Esophagus muscularis mucosa (tissue), 4 donors: Measurements from ENCODE around the gene GALNT18. TPM values are rescaled to one million over a fixed set of nuclear protein-coding genes. Genes with fewer than 3 reads are reported as not detected.

ENCODE experiments used
- DNase-seq: peaks from one replicate; pipeline ENCODE4 v3.0.0-alpha.2; 2017; ENCODE audit errors: extremely low spot score
- H3K27ac ChIP-seq, 4 donors: fragments of 200-600 bp; sonication (generic); replicated peaks in 1 of 4; 1 replicate in 3 of 4; 2 replicates in 1 of 4; pipeline ENCODE4 v1.5.1; 2016 to 2019; ENCODE audit warnings: mild to moderate bottlenecking in 1 of 4
- H3K27me3 ChIP-seq, 4 donors: fragments of 200-600 bp; sonication (generic); one replicate each; pipeline versions ENCODE4 v1.5.1 to v1.6.0; 2016 to 2019
- H3K36me3 ChIP-seq, 4 donors: fragments of 200-600 bp; sonication (generic); one replicate each; pipeline ENCODE4 v1.5.1; 2016 to 2019
- H3K4me1 ChIP-seq, 4 donors: fragments of 200-600 bp; sonication (generic); one replicate each; pipeline ENCODE4 v1.5.1; 2016 to 2019
- H3K4me3 ChIP-seq, 4 donors: fragments of 200-600 bp; sonication (generic); 1 replicate in 2 of 4; 2 replicates in 2 of 4; pipeline ENCODE4 v1.5.1; 2016 to 2019; ENCODE audit warnings: mild to moderate bottlenecking in 4 of 4, moderate library complexity in 1 of 4
- H3K9me3 ChIP-seq, 4 donors: fragments of 200-600 bp; sonication (generic); 1 replicate in 3 of 4; 2 replicates in 1 of 4; pipeline ENCODE4 v1.5.1; 2016 to 2019
- EP300 ChIP-seq: sonication (generic); formaldehyde crosslinking; IDR thresholded peaks from one replicate; pipeline ENCODE4 v1.6.1; 2017; ENCODE audit warnings: antibody characterized with exemption
- POLR2A ChIP-seq: fragments of 450-650 bp; IDR thresholded peaks from one replicate; pipeline ENCODE4 v1.6.1; 2017; ENCODE audit warnings: antibody characterized with exemption, moderate library complexity, mild to moderate bottlenecking, low read depth
- POLR2AphosphoS5 ChIP-seq, 2 donors: sonication (generic); formaldehyde crosslinking; IDR thresholded peaks; one replicate each; pipeline ENCODE4 v1.6.1; 2017; ENCODE audit warnings: antibody characterized with exemption in 2 of 2
- WGBS: methylation state at CpG from one replicate; pipeline ENCODE4 v1.1.5; 2018; 5-methylcytosine and 5-hydroxymethylcytosine counted together
- intact Hi-C: fragments of 100-400 bp; cut with DNase I; formaldehyde crosslinking; loops from one replicate; pipeline ENCODE4 v1.15.1; 2023
- total RNA-seq, 4 donors: library from RNA; depleted of rRNA; stranded (reverse); fragments of >200 nt; gene quantifications; one replicate each; pipeline versions ENCODE4 v1.1.0 to v1.2.1, GENCODE V29; 2016
- TF ChIP-seq, protein P1 (sequence below), 3 experiments: fragments of 200-600 bp in 2 of 3; fragments of 450-650 bp in 1 of 3; sonication (generic) in 2 of 3; IDR thresholded peaks; one replicate each; pipeline ENCODE4 v1.5.1; 2017 to 2019; ENCODE audit warnings: antibody characterized with exemption in 3 of 3, mild to moderate bottlenecking in 2 of 3, moderate library complexity in 1 of 3

GALNT18 gene
- total RNA-seq, 4 donors from 2014 or later = 29.1 to 67.0 (median 49.3) TPM

GRCh38 chr11:11505692-11506091 lies 116.1 kb downstream of the GALNT18 start:
- intact Hi-C loops = no loop called here
- Histone ChIP-seq H3K36me3 (no peaks in the 10 kb centered on the region), H3K9me3 (no peaks in the 10 kb centered on the region), H3K27ac (no peak overlapping the region), H3K4me1 (peaks cover 25 to 47% (median 37%) of the 10 kb centered on the region in 4 donors), H3K27me3 (no peaks in the 10 kb centered on the region), H3K4me3 (no peak overlapping the region)
- 92% methylated on average over 3 of the region's 3 CpGs for WGBS
- no peak for DNase-seq
- TF ChIP-seq POLR2A = no peak
- TF ChIP-seq EP300 = no peak
- TF ChIP-seq, protein P1, sequence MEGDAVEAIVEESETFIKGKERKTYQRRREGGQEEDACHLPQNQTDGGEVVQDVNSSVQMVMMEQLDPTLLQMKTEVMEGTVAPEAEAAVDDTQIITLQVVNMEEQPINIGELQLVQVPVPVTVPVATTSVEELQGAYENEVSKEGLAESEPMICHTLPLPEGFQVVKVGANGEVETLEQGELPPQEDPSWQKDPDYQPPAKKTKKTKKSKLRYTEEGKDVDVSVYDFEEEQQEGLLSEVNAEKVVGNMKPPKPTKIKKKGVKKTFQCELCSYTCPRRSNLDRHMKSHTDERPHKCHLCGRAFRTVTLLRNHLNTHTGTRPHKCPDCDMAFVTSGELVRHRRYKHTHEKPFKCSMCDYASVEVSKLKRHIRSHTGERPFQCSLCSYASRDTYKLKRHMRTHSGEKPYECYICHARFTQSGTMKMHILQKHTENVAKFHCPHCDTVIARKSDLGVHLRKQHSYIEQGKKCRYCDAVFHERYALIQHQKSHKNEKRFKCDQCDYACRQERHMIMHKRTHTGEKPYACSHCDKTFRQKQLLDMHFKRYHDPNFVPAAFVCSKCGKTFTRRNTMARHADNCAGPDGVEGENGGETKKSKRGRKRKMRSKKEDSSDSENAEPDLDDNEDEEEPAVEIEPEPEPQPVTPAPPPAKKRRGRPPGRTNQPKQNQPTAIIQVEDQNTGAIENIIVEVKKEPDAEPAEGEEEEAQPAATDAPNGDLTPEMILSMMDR (IDR thresholded peaks at IDR 0.05) = no peak
- TF ChIP-seq POLR2AphosphoS5 (IDR thresholded peaks at IDR 0.05) = no peak

DNA sequence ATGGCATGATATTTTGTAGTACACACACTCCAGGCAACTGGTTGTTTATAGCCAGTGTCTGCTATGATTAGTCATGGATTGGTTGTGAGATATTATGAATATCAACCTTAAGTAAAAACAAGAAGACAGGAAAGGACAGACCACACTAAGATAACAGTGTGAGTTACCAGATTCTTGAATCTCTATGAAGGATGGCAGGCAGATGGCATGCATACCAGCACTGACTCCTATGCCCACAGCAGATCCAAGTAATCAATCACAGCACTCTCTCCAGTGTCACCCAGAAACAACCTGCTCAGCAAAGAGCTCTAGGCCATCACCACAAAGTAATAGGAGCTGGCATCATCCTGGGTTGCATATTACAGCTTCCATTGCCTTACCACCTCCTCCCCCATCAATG lies 116.6 kb downstream of the GALNT18 start:
- Histone ChIP-seq H3K27me3 (no peaks in the 10 kb centered on the region), H3K36me3 (no peaks in the 10 kb centered on the region), H3K27ac (no peak overlapping the region), H3K9me3 (no peaks in the 10 kb centered on the region), H3K4me3 (no peak overlapping the region), H3K4me1 (peaks cover 22 to 46% (median 34%) of the 10 kb centered on the region in 4 donors)
- TF ChIP-seq POLR2AphosphoS5 (IDR thresholded peaks at IDR 0.05) = no peak
- TF ChIP-seq EP300 = no peak
- TF ChIP-seq, protein P1 (IDR thresholded peaks at IDR 0.05) = no peak
- no peak for DNase-seq
- intact Hi-C loops = no loop called here

DNA sequence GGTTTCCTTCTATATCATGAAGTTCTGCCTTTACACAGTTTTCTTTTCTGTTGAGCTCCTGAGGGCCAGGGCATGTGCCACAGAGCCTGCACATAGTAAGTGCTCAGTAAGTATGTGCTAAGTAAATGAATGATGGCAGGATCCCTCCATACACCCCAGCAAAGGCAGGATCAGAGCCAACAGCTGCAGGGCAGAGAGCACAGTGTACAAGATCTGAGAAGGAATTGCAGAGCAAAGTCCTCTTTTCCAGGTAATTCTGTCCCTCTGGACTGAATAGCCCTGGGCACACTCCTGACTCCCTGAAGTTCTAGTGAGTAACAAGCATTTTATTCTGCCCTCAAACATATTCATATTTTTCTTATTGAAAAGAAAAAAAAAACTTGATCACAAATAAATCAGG lies 117.7 kb downstream of the GALNT18 start:
- Histone ChIP-seq H3K36me3 (no peaks in the 10 kb centered on the region), H3K27me3 (no peaks in the 10 kb centered on the region), H3K4me3 (no peak overlapping the region), H3K27ac (no peak overlapping the region), H3K9me3 (no peaks in the 10 kb centered on the region), H3K4me1 (peaks cover 22 to 48% (median 36%) of the 10 kb centered on the region in 4 donors)
- intact Hi-C loops = no loop called here
- TF ChIP-seq EP300 (no peak), POLR2A (no peak)
- no peak for DNase-seq

DNA sequence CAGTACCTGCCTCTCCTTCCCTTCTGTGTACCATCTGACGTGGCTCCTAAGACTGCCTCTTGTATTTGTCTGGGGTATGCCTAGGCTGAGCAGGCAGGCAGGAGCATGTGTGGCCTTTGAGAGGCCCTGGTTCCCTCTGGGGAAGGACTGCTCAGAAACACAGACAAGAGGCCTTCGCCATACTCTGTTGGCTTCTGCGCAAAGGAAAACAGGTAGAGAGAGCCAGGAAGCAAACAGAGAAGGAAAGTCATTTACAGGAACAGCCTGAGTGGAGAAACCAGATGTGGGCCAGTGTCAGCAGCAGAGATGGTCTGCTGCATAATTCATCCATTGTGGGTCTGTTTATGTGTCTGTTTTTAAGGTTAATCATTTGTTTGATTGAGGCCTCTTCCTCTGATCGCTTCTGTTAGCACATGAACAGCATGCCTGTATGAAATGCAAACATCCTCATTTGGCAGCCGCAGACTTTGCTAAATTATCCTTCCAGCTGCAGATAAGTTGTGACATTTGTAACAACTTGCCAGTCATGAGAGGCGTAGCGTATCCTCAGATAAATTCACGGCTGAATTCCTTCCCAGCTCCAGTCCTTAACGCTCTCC lies 119.4 kb downstream of the GALNT18 start:
- TF ChIP-seq, protein P1 (IDR thresholded peaks at IDR 0.05) = no peak
- TF ChIP-seq POLR2A = no peak
- no peak for TF ChIP-seq EP300
- TF ChIP-seq POLR2AphosphoS5 (IDR thresholded peaks at IDR 0.05) = no peak
- Histone ChIP-seq H3K27ac (peak overlapping the region in 3 of 4 donors; percentile 13 to 59 (median 21)), H3K4me1 (peaks cover 22 to 58% (median 42%) of the 10 kb centered on the region in 4 donors), H3K27me3 (no peaks in the 10 kb centered on the region), H3K4me3 (no peak overlapping the region), H3K9me3 (no peaks in the 10 kb centered on the region), H3K36me3 (no peaks in the 10 kb centered on the region)
- DNase-seq = no peak
- WGBS = 72% methylated on average over 9 of the region's 9 CpGs
- intact Hi-C loops = no loop called here

- H3K36me3 ChIP-seq = no peaks in the 10 kb centered on the region
- no peaks in the 10 kb centered on the region for H3K27me3 ChIP-seq
- no peak for TF ChIP-seq POLR2A
- TF ChIP-seq, protein P1 (IDR thresholded peaks at IDR 0.05) = no peak
- no peak for TF ChIP-seq EP300
- no peak for TF ChIP-seq POLR2AphosphoS5 (IDR thresholded peaks at IDR 0.05)
- no peak for DNase-seq
- H3K27ac ChIP-seq = peak overlapping the region in 3 of 4 donors; percentile 13 to 59 (median 21)
- no peaks in the 10 kb centered on the region for H3K9me3 ChIP-seq
- peaks cover 22 to 58% (median 42%) of the 10 kb centered on the region in 4 donors for H3K4me1 ChIP-seq
- no peak overlapping the region for H3K4me3 ChIP-seq
- WGBS = 67% methylated on average over 9 of the region's 9 CpGs
- intact Hi-C loops = no loop called here
Observed at GRCh38 chr11:11501546-11502262, 120.1 kb downstream of the GALNT18 start.
